SIG-M5 (cell line): ENCODE data around the gene DNAH9.
"Not testable (repeated sequence)": the region's sequence is repeated elsewhere in the genome, so short reads cannot be mapped to it uniquely, and the experiment has no call there.

ENCODE experiments used
- DNase-seq: peaks from one replicate; lab custom pipeline; 2025; lab: John Stamatoyannopoulos, UW

DNAH9 gene

DNA sequence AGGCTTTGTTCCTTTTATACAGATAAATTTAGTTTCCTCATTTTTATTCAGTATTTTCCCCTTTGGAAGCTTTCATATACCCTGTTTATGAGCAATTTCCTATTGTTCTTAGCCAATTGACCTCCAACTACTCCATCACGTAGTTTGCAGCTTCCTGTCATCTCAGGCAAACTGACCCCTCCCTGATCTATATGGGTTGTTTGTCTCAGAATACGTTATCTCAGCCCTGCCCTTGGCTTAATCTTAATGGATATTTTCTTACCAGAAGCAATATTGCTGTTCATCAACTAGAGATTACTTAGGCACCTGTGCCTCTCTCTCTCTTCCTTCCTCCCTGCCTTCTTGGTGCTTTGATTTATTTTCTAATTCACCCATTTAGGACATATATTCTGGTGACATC, 317.8 kb downstream of the DNAH9 start:
- DNase-seq: no peak

DNA sequence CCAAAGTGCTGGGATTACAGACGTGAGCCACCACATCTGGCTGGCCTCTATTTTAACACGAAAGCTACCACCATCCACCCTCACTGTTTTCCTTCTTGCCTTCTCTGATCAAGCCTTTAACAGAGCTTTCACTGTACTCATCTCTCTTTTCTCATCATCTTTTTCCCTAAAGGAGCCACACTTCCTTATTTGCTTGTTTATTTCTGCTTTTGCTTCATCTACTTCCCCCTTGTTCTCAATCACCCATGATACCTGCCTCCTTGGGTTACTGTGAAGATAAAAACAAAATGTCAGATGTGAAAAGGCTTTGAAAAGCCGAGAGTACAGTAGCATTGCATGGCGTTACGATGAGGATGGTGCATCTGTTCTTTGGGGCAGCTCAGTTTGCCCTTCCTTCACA, 319.1 kb downstream of the DNAH9 start:
- DNase-seq: no peak

- no peak for DNase-seq
Observed at GRCh38 chr17:11921296-11921695, 323.0 kb downstream of the DNAH9 start.

GRCh38 chr17:11922638-11923037, 324.4 kb downstream of the DNAH9 start:
- no peak for DNase-seq

- DNase-seq: no peak
Observed at GRCh38 chr17:11924076-11924475, 325.8 kb downstream of the DNAH9 start.

- no peak for DNase-seq
Observed at GRCh38 chr17:11925262-11926021, 327.2 kb downstream of the DNAH9 start.

DNA sequence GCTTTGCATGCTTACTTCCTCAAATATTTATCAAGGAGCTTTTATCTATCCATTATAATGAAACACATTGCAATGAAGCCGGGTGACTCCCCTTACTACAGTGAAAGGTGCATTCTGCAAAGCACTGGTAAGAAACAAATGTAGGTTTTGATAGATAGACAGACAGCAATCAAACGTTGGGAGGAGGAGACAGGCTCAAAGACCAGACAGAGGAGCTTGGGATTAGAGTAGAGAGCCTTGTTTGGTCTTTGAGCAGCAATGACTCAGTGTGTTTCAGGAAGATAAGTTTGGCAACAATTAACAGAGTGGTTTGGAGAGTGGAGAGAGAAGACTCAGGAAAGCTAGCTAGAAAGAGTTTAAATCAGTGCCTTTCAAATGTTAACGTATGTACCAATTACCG, 330.2 kb downstream of the DNAH9 start:
- no peak for DNase-seq

GRCh38 chr17:11932337-11932898, 334.1 kb downstream of the DNAH9 start:
- DNase-seq: no peak

DNA sequence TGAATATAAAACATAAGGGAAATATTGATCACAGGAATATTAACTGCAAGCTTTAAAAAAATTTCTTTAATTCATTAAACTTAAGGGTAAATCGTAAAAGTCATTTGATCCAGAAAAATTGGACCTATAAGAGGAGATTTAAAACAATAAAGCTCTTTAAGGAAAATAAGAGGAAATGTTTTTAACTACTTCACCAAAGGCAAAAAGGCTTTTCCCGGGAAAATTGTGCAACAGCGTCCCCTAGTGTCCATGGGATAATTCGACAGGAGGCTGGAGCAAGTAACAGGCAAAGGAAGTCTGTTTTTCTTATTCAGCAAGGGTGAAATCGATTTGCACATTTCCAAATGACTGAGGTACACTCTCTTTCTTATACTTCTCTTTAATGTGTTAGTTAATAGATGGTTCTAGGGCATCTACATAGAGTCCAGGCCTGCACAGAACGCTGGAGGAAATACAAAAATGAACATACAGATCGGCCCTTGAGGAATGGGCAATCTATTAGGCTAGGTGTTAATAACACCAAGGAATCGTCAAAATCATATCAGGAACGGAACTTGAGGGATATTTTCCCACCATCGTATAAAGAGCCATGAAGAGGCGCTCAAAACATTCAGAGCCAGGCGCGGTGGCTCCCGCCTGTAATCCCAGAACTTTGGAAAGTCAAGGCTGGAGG, 337.6 kb downstream of the DNAH9 start:
- DNase-seq: no peak

DNA sequence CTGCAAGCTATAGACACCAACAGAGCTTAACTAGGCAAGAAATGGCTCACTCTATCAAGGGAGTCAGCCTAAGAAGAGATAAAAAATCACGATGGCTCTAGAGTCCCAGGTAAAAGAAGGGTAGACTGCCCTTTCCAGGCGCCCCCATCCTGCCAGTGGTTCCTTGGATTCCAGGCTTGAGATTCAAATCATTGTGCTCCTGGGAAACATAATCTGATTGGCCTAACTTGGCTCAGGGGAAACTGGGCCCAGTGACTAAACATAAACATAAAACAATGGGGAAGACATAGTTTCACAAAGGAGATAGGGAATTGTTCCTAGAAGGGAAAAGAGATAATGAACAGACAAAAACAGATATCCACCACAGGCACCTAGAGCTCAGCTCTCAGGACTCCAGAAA, 342.6 kb downstream of the DNAH9 start:
- DNase-seq: no peak

GRCh38 chr17:11943086-11943485, 344.8 kb downstream of the DNAH9 start:
- not testable (repeated sequence) for DNase-seq

GRCh38 chr17:11943759-11944347, 345.6 kb downstream of the DNAH9 start:
- DNase-seq: no peak

DNA sequence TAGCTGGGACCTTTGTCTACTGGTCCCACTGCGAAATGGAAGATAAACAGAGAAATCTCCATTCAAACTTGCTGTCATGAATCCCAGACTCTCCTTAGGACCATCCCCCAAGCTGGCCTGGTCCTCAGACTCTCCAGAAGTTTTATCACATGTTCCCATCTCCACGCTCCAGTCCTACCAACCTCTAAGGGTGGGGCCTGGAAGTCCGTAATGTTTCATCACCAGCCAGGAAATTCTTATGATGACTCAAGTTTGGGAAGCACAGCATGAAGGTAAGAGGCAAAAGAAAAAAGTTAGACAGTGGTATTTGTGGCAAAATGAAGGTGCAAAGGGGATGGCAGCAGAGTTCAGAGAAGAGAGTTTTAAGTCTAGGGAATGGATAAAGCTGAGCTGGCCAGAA, 346.3 kb downstream of the DNAH9 start:
- DNase-seq: no peak

- DNase-seq: no peak
Observed at GRCh38 chr17:11948789-11949188, 350.5 kb downstream of the DNAH9 start.

- not testable (repeated sequence) for DNase-seq
Observed at GRCh38 chr17:11949571-11949970, 351.3 kb downstream of the DNAH9 start.

- no peak for DNase-seq
Observed at GRCh38 chr17:11950771-11951519, 352.7 kb downstream of the DNAH9 start.

DNA sequence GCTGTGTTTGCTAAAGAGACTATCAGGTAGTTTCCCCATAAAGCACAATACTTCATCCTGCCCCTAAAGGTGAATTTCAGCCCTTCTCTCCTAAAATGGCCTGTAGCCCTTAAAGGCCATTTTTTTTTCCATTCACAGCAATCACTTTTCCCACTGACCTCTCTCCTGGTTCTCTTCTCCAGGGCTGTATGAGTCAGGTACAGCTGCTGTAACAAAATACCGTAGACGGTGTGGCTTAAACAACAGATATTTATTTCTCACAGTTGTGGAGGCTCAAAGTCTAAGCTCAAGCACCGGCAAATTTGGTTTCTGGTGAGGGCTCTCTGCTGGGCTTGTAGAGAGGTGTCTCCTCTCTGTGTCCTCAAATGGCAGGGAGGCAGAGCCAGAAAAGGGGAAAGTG, 354.3 kb downstream of the DNAH9 start:
- DNase-seq: no peak

- no peak for DNase-seq
Observed at GRCh38 chr17:11953924-11954323, 355.7 kb downstream of the DNAH9 start.

- no peak for DNase-seq
Observed at GRCh38 chr17:11954936-11955335, 356.7 kb downstream of the DNAH9 start.

DNA sequence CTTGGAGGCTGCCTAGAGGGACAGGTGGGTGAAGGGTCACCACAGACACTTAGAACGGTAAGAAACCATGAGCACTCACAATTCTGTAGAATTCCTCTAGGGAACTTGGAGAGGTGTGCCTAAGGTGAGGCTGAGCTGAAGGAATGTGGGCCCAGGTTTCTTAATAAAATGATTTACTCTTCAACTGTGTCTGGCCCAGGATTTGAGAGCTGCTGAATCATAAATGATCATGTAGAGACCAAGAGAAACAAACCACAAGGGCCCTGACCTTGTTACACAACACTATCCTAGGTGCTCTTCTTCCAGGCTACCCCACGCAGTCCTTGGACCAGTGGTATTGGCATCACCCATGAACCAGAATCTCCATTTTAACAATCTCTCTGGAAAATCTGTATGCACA, 371.3 kb downstream of the DNAH9 start:
- DNase-seq: no peak

DNA sequence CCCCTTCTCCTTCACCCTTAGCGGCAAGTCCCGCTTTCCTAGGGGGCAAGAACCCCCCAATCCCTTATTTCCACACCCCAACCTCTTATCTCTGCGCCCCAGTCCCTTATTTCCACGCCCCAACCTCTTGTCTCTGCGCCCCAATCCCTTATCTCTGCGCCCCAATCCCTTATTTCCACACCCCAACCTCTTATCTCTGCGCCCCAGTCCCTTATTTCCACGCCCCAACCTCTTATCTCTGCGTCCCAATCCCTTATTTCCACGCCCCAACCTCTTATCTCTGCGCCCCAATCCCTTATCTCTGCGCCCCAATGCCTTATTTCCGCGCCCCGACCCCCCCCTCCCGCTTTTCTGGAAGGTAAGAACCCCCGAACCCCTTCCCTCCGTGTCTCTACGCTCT, 374.5 kb downstream of the DNAH9 start:
- DNase-seq: not testable (repeated sequence)

GRCh38 chr17:11979795-11980194, 381.5 kb downstream of the DNAH9 start:
- no peak for DNase-seq
